ENCODE results near the gene GCSAM. TPM values are rescaled to one million over a fixed set of nuclear protein-coding genes. Genes with fewer than 3 reads are reported as not detected.

GCSAM gene
- total RNA-seq, 1 experiment from 2014 or later: not detected

DNA sequence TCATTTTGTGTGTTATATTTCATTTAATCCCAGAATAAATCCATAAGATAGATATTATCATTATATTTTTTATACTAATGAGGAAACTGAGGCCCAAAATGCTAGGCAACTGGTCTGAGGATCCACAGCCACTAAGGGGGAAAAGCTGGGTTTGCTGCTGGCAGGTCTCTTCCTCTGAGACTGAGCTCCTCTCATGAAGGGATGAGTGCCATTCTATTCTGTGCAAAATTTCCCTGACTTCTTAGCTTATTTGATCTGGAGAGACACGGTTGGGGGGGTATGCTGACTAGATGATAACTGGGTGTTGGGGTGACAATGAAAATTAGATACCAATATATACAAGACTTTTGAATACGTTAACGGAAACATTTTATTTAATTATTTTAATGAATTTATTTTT is 1.9 kb downstream of the GCSAM start:
- ATAC-seq: no peak
- no peaks in the 10 kb centered on the region for H3F3A ChIP-seq (ENCODE audit: low read length, unreplicated experiment)

DNA sequence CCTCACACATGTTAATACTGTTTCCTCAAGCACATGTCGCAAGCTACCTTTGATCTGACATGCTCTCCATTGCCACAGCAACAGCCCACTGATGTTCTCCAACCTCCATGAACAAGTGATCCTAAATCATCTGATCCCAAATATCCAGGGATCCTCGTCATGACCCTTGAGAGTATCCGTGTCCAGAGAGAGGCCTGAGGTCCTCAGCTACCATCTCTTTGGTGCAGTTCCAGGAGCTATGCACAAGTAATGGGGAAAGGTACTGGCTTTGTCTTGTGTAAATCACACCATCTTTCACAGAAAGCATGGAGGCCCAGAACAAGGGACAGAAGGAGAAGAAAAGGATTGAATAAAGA is 2.4 kb downstream of the GCSAM start:
- intact Hi-C loops (cut with micrococcal nuclease): no loop called here
- H3K27me3 ChIP-seq (ENCODE audit: low read length): no peaks in the 10 kb centered on the region
- H3K9me2 ChIP-seq (replicated peaks; ENCODE audit: low read length): no peaks in the 10 kb centered on the region
- H3K4me2 ChIP-seq (ENCODE audit: low read length): no peak overlapping the region
- TF ChIP-seq EZH2phosphoT487 (IDR thresholded peaks at IDR 0.05; ENCODE audit: borderline replicate concordance, low read length) (no peak), EZH2 (IDR thresholded peaks at IDR 0.05; ENCODE audit: low read length, unreplicated experiment) (no peak)
- TF ChIP-seq, protein P1, sequence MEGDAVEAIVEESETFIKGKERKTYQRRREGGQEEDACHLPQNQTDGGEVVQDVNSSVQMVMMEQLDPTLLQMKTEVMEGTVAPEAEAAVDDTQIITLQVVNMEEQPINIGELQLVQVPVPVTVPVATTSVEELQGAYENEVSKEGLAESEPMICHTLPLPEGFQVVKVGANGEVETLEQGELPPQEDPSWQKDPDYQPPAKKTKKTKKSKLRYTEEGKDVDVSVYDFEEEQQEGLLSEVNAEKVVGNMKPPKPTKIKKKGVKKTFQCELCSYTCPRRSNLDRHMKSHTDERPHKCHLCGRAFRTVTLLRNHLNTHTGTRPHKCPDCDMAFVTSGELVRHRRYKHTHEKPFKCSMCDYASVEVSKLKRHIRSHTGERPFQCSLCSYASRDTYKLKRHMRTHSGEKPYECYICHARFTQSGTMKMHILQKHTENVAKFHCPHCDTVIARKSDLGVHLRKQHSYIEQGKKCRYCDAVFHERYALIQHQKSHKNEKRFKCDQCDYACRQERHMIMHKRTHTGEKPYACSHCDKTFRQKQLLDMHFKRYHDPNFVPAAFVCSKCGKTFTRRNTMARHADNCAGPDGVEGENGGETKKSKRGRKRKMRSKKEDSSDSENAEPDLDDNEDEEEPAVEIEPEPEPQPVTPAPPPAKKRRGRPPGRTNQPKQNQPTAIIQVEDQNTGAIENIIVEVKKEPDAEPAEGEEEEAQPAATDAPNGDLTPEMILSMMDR (conservative IDR thresholded peaks at IDR 0.05; ENCODE audit: low read depth, low read length): no peak
- H4K20me1 ChIP-seq (ENCODE audit: low read length): no peaks in the 10 kb centered on the region
- no peak overlapping the region for H3K4me3 ChIP-seq (ENCODE audit: low read length)
- H3K27ac ChIP-seq (ENCODE audit: low read length): no peak overlapping the region
- H2AFZ ChIP-seq (ENCODE audit: low read length): no peak overlapping the region
- no peaks in the 10 kb centered on the region for H3K79me2 ChIP-seq (ENCODE audit: low read length)
- no peaks in the 10 kb centered on the region for H3K36me3 ChIP-seq (ENCODE audit: low read depth, low read length)
- CTCF ChIA-PET: interaction anchor here (0.5 kb wide), 1 partner anchor 41 kb away, joined by 8 read pairs; no protein-coding TSS in a partner anchor
- H3F3A ChIP-seq (ENCODE audit: low read length, unreplicated experiment): no peaks in the 10 kb centered on the region
- DNase-seq (no peak), ATAC-seq (no peak)
- H3K9ac ChIP-seq (ENCODE audit: low read length): no peak overlapping the region
- POLR2A ChIA-PET (ENCODE audit: unreplicated experiment): no interaction called here
- H3K4me1 ChIP-seq (ENCODE audit: insufficient read depth, low read length): peaks cover 11% of the 10 kb centered on the region
- no peaks in the 10 kb centered on the region for H3K9me3 ChIP-seq (ENCODE audit: low read length)
- no TSS peak for BruUV-seq (replicated peaks)

More for the DNA sequence above, 1.9 kb downstream of the GCSAM start:
- ChIA-PET CTCF (interaction anchor here (0.5 kb wide), 1 partner anchor 42 kb away, joined by 8 read pairs; no protein-coding TSS in a partner anchor), POLR2A (ENCODE audit: unreplicated experiment) (no interaction called here)
- TF ChIP-seq, protein P1 (conservative IDR thresholded peaks at IDR 0.05; ENCODE audit: low read depth, low read length): no peak
- TF ChIP-seq EZH2phosphoT487 (IDR thresholded peaks at IDR 0.05; ENCODE audit: borderline replicate concordance, low read length) (no peak), EZH2 (IDR thresholded peaks at IDR 0.05; ENCODE audit: low read length, unreplicated experiment) (no peak)
- H3K27ac ChIP-seq (ENCODE audit: low read length): no peak overlapping the region
- intact Hi-C loops (cut with micrococcal nuclease): no loop called here
- H3K4me1 ChIP-seq (ENCODE audit: insufficient read depth, low read length): peaks cover 11% of the 10 kb centered on the region
- BruUV-seq (replicated peaks): no TSS peak
- H3K9me2 ChIP-seq (replicated peaks; ENCODE audit: low read length): no peaks in the 10 kb centered on the region
- no peak overlapping the region for H3K4me2 ChIP-seq (ENCODE audit: low read length)
- DNase-seq: no peak
- no peaks in the 10 kb centered on the region for H3K9me3 ChIP-seq (ENCODE audit: low read length)
- H3K4me3 ChIP-seq (ENCODE audit: low read length): no peak overlapping the region
- H3K9ac ChIP-seq (ENCODE audit: low read length): no peak overlapping the region
- no peak overlapping the region for H2AFZ ChIP-seq (ENCODE audit: low read length)
- H3K36me3 ChIP-seq (ENCODE audit: low read depth, low read length): no peaks in the 10 kb centered on the region
- no peaks in the 10 kb centered on the region for H3K27me3 ChIP-seq (ENCODE audit: low read length)
- H4K20me1 ChIP-seq (ENCODE audit: low read length): no peaks in the 10 kb centered on the region
- H3K79me2 ChIP-seq (ENCODE audit: low read length): no peaks in the 10 kb centered on the region

DNA sequence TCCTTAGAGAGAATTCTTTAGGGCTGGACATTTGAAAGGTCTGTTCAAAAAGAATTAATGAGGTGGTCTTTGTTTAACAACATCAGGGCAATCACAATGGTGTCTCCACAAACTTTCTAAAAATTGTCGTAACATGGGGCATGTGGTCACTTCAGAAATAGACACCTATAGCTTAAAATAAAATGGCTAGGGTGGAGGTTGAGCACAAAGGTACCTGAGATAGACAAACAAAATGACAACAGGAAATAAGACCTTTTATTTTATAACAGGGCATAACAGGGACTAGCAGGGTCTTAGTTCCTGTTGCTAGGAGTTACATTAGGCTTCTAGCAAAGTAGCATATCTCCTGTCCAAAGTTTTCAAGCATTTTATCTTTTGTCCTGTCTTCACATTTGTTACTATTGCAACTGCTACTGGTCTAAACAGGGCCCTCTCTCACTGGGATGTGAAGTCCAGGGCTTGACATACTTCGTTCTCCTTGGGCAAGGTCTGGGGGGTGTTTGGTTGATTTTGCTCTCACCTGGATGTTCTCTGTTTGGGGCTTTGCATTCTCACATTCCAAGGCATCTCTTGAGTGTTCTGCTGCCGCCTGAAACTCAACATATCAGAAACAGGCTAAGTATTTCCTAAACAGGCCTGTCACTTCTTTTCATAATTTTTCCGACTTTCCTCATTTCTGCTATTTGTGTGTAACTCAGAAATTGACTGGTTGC is 3.0 kb downstream of the GCSAM start:
- DNase-seq (no peak), ATAC-seq (no peak)
- no peak overlapping the region for H3K4me3 ChIP-seq (ENCODE audit: low read length)
- H3K4me2 ChIP-seq (ENCODE audit: low read length): no peak overlapping the region
- BruUV-seq (replicated peaks): no TSS peak
- intact Hi-C loops (cut with micrococcal nuclease): no loop called here
- H3K79me2 ChIP-seq (ENCODE audit: low read length): no peaks in the 10 kb centered on the region
- no peak for TF ChIP-seq EZH2 (IDR thresholded peaks at IDR 0.05; ENCODE audit: low read length, unreplicated experiment)
- TF ChIP-seq, protein P1 (conservative IDR thresholded peaks at IDR 0.05; ENCODE audit: low read depth, low read length): no peak
- no peak for TF ChIP-seq EZH2phosphoT487 (IDR thresholded peaks at IDR 0.05; ENCODE audit: borderline replicate concordance, low read length)
- H3K9ac ChIP-seq (ENCODE audit: low read length): no peak overlapping the region
- no peaks in the 10 kb centered on the region for H3K9me2 ChIP-seq (replicated peaks; ENCODE audit: low read length)
- ChIA-PET POLR2A (ENCODE audit: unreplicated experiment) (no interaction called here), CTCF (interaction anchor here (0.5 kb wide), 1 partner anchor 261 kb away, joined by 3 read pairs; no protein-coding TSS in a partner anchor)
- H3F3A ChIP-seq (ENCODE audit: low read length, unreplicated experiment): no peaks in the 10 kb centered on the region
- peaks cover 10% of the 10 kb centered on the region for H3K4me1 ChIP-seq (ENCODE audit: insufficient read depth, low read length)
- no peaks in the 10 kb centered on the region for H3K9me3 ChIP-seq (ENCODE audit: low read length)
- no peaks in the 10 kb centered on the region for H3K27me3 ChIP-seq (ENCODE audit: low read length)
- H3K36me3 ChIP-seq (ENCODE audit: low read depth, low read length): no peaks in the 10 kb centered on the region
- H2AFZ ChIP-seq (ENCODE audit: low read length): no peak overlapping the region
- H4K20me1 ChIP-seq (ENCODE audit: low read length): no peaks in the 10 kb centered on the region
- no peak overlapping the region for H3K27ac ChIP-seq (ENCODE audit: low read length)

Measured in PC-3 (cell line).